Activated CD4-positive, alpha-beta T cell treated with anti-CD3 and anti-CD28 coated beads, Interleukin-2, amount 50 U/mL, for 24 hours (primary cell): ENCODE data around the gene MOB2.

Experiments used
- DNase-seq, 2 donors: peaks; one replicate each; pipeline ENCODE4 v3.0.0-alpha.2; 2020; ENCODE audit warnings: low read depth in 1 of 2, low spot score in 1 of 2

MOB2 gene

DNA sequence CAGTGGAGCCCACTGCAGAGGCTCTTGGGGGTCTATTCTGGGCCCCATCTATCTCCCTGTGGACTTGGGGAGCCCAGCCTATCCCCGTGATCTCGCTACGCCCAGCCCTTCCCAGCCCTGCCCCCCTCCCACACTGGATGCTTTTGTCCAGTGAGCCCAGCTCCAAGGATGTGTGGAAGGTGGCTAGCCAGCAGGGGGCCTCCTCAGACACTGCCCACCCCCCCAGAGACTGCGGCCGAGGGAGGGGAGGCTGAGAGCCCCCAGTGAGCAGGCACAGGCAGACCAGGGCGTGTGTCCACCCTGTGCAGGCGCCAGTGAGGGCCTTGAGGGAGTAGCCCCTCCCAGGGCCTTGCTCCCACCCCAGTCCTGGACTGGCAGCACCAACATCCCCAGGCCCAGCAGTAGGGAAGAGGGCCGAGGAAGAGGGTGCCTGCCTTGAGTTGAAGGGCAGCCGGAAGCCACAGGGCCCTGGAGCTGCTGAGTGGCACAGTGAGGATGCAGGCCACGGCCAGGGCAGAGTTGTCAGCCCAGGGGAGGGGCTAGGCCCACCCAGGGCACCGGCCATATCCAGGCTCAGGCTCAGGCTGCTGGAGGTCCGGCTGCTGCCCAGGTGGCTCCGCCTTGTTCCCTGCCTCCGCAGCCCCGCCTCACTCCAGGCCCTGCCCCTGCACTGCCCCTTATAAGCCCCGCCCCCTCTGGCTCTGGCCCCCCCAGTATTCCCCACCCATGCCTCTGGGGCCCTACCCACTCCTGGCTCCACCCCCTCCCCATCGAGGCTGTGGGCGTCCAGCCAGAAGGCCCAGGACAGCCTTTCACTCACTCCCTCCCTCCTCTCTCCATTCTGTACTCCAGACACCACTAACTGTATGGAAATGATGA lies 28.0 kb downstream of the MOB2 start:
- DNase-seq, result no peak

GRCh38 chr11:1457856-1458255 lies 28.7 kb downstream of the MOB2 start:
- DNase-seq, result no peak

GRCh38 chr11:1457326-1457680 lies 29.3 kb downstream of the MOB2 start:
- DNase-seq, result no peak

GRCh38 chr11:1456596-1457325 lies 29.8 kb downstream of the MOB2 start:
- DNase-seq, result no peak

DNA sequence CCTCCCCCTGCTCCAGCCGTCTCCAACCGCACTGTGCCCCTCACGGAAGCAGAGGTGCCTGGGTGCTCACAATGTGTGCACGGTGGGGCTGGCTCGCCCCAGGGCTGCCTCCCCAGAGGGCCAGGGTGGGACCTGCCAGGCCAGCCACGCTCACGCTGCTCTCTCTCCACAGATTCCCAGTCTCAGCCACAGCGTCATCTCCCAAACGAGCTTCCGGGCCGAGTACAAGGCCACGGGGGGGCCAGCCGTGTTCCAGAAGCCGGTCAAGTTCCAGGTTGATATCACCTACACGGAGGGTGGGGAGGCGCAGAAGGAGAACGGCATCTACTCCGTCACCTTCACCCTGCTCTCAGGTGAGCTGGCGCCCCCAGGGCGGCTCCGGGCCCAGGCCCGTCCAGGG lies 30.4 kb downstream of the MOB2 start:
- DNase-seq, result no peak

DNA sequence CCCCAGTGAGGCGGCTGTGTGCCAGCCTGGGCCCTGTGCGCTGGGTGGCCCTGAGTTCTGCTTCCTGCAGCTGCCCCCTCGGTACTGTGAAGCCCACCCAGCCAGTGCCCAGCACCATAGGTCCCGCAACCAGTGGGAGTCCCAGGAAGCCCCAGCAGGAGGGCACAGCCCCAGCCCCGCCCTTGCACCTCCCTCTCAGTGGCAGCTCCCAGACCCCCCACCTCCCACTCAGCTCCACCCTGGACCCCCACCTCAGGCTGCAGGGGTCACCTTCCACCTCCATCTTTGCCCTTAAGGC lies 30.9 kb downstream of the MOB2 start:
- no peak for DNase-seq

GRCh38 chr11:1455032-1455762 lies 31.4 kb downstream of the MOB2 start:
- DNase-seq, result no peak

- DNase-seq, result no peak
Measured at GRCh38 chr11:1454576-1454975, 32.0 kb downstream of the MOB2 start.

GRCh38 chr11:1453611-1454034 lies 33.0 kb downstream of the MOB2 start:
- DNase-seq, result no peak

GRCh38 chr11:1452744-1453143 lies 33.8 kb downstream of the MOB2 start:
- no peak for DNase-seq

- DNase-seq, result no peak
Measured at GRCh38 chr11:1451781-1452470, 34.7 kb downstream of the MOB2 start.

DNA sequence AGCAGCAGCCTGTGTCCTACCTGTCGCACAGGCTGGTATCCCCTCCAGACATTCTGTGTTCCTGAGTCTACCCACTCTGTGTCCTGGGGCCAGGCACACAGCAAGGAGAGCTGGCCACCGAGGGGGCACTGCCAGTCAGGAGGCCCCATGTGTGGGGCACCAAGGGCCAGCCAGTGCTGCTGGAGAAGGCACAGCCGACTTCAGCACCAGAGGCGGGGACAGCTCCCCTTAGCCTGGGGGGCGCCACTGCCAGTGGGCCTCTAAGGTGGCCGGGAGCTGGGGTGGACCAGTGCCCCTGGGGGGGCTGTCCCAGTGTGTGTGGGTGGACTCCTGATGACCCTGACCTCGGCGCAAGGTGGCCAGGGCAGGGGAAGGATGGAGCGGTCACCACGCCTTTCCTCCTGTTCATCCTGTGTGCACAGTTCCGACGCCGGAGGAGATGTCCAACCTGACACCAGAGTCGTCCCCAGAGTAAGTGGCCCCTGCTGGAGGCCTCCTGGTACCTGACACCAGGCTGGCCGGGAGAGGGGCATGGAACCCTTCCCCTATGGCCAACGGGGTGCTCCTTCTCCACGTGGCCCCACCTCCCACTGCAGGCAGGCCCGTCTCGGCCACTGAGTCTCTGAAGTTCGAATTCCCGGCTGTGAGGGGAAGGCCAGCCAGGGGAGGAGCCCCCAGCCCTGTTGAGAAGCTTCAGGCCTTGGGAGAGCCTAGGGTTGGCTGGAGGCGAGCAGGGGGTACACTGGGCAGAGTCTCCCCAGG lies 35.4 kb downstream of the MOB2 start:
- DNase-seq, result no peak

GRCh38 chr11:1450344-1450875 lies 36.2 kb downstream of the MOB2 start:
- no peak for DNase-seq

- no peak for DNase-seq
Measured at GRCh38 chr11:1449490-1450243, 36.9 kb downstream of the MOB2 start.

DNA sequence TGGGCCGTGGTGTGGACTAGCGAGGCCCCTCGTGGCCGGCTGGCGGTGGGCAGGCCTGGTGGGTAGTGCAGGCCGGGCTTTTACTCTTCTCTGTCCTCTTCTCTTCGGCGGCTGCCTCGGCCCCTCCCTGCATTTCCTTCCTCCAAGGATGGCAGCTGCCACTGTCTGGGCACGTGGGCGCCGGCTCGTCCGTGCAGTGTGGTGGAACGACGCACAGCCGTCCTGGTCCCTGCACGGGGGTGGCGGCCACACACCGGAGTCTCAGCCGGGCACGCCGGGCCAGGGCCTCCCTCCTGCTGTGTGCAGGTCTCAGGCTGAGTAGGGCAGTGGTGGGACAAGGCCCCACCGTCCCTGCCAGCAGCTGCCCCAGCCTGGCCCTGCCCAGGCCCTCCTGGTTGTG lies 37.7 kb downstream of the MOB2 start:
- no peak for DNase-seq

DNA sequence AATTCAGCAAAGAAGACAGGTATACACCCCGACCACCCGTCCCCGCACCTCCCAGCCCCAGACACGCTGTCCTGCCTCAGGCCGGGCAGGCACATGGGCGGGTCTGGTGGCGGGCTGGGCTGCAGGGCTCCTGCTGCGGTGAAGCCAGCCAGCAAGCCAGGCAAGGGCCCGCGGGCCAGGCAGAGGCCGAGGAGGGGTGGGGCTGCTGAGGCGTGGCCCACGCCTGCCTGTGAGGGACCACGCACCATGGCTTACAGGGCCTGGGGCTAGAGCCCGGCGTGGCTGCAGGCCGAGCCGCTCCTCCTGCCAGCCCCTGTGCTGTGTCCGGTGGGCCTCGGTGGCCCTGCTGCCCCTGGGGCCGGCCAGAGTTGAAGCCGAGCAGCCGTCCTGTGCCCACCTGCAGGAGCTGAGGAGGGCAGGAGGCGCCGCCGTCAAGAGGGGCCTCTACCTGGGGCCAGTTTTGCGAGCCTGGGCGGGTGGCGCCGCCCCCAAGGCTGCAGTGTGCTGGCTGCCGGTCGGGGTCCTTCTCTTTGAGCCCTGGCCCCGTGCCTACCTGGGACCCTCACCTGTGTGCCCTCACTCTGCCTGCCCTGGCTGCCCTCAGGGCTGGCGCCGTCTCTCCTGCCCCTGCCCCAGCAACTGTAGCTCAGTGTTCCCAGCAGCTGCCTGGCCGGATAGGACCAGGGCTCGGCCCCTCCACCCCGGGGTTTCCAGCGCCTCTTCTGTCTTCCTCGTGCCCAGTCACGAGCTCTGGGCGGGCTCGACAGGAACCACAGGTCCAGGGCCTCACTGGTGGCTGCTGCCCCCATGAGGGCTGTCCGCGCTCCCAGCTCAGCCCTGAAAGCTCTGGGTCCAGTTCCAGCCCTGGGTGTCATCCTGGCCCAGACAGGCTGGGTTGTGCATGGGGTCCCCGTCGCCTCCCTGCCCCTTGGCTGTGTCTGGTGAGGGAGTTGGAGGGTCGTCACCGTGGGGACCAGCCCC lies 38.4 kb downstream of the MOB2 start:
- DNase-seq, result no peak

GRCh38 chr11:1446623-1447022 lies 40.0 kb downstream of the MOB2 start:
- no peak for DNase-seq

- no peak for DNase-seq
Measured at GRCh38 chr11:1445741-1446445, 40.7 kb downstream of the MOB2 start.
